Esophagus mucosa (tissue), 1 donor: ENCODE data around the gene ATAD1. TPM values are rescaled to one million over a fixed set of nuclear protein-coding genes. Genes with fewer than 3 reads are reported as not detected.
"Not testable (repeated sequence)": the region's sequence is repeated elsewhere in the genome, so short reads cannot be mapped to it uniquely, and the experiment has no call there.

Experiments used
- ATAC-seq: fragments of 200-7000 bp; cut with Tn5 transposase; one replicate; pipeline ENCODE4 v1.9.1; 2020
- total RNA-seq: library from RNA; stranded (reverse); gene quantifications from one replicate; pipeline ENCODE4 v1.2.4, GENCODE V29; 2023
- donor health status: DM: yes; HTN: yes; CAD: no.

Gene ATAD1
- total RNA-seq, 1 donor from 2014 or later: 26.3 TPM

DNA sequence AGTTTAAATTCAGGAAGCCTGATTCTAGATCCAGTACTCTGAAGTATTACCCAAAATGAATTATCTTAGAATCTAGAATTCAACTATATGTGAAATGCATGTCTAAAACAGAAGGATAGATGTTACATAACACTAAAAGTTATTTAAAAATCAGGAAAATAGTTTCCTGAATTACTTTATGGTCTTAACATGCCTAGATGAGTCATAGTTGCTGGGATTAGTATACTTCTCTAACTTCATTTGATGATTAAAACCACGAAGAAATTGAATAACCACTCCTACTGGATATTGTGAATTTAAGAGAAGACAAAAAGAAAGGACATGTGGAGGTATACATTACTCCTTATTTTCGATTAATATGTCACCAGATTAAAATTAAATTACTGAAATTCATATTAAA, 65.5 kb downstream of the ATAD1 start:
- peak; percentile 62 for ATAC-seq

DNA sequence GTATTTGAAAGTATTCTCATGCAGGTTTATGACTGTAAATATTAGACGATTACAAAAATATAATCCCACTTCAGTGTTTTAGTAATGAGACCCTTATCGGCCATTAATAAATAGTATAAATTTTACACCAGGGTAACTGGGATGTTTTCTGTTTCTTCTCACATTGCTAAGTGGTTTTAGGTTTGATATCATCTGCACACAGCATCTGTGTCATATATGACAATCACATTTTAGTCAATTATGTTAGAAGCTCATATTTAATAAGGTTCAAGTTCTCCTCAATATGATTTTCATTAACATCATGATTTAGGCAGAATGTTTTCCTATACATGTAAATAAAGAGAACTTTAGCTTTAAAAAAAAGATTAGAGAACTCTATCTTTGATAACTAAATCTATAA, 66.8 kb downstream of the ATAD1 start:
- no peak for ATAC-seq

DNA sequence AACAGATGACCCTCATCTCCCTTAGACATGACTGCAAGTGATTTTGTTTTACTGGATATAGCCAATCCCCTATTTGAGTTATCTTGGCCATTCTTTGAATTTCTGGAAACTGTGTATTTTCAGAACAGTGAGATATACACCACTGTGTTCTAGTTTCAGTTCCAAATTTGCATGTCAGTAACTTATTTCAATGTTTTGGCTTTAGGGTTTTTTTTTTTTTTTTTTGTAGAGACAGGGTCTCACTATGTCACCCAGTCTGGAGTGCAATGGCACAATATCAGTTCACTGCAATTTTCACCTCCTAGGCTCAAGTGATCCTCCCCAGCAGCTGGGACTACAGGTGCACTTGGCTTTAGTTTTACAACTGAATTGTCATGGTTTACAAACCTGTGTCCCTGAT, 67.2 kb downstream of the ATAD1 start:
- no peak for ATAC-seq

DNA sequence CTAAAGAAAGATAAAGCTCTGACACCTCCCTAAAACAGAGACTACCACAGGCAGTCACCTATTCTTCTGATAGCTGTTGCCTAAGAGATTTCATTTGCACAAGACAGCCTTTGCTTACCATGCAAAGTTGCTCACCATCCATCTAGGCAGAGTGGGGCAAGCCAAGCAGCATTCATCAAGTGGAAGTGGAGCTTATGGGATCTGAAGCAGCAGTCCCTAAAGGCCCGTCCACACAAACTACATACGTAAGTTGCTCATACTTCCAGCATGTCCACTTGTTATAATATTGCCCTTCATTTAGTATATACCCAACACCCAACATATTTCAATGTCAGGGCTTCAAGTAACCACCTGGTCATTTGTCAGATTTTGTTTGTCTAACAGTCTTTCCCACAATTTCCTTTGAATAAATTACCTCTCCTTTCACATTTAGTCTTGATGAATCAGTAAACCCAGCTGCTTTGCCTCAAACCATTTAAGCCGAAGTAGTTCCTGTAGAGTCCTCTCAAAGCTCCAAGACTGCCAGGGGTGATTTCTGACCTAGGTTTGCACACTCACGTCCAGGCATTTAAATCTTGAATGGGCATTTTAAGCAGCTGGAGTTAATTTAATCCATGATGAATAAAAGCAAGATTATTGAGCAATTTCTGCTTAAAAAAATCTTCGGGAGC, 67.9 kb downstream of the ATAD1 start:
- ATAC-seq: peak; percentile 89

- ATAC-seq: not testable (repeated sequence)
These were observed 69.8 kb downstream of the ATAD1 start for GRCh38 chr10:87748244-87748643.

- ATAC-seq: no peak
These were observed 71.1 kb downstream of the ATAD1 start for GRCh38 chr10:87746911-87747310.

DNA sequence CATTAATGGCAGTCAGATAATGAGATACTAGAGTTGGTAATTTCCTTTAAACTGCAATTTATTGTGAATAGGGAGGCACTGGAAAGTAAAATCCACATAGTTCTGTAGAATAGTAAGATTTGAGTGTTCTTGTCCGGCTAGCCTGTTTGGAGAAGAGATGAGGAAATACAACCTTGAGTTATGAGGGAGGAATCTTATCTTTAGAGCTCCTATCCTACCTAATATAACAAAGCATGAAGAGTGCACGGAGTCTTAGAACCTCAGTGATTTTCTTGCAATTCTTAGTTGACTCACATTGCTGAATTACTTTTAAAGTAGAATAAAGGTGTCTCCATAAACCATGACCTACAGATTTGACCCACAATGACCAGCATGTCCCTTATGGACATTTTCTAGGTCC, 73.4 kb downstream of the ATAD1 start:
- ATAC-seq: no peak

GRCh38 chr10:87742992-87743610, 74.9 kb downstream of the ATAD1 start:
- not testable (repeated sequence) for ATAC-seq

- ATAC-seq: peak; percentile 88
These were observed 77.8 kb downstream of the ATAD1 start for GRCh38 chr10:87740254-87740655.

DNA sequence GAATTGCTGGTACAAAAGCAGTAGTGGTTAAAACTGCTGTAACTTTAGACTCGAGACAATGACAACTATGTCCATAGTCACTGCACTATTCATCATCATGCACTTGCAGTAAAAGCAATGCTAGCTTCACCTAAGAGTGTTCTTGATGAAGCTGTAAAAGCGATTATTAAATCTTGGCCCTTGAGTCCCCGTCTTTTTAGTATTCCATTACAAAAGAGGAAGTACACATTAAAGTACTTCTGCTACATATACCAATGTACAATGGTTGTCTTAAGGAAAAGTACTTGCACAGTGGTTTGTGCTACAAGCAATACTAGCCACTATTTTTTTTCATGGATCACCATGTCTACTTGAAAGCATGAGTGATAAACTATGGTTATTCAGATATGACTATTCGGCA, 78.3 kb downstream of the ATAD1 start:
- ATAC-seq: no peak

GRCh38 chr10:87738253-87738652, 79.8 kb downstream of the ATAD1 start:
- not testable (repeated sequence) for ATAC-seq

GRCh38 chr10:87734987-87735827, 82.8 kb downstream of the ATAD1 start:
- ATAC-seq: peak; percentile 50

DNA sequence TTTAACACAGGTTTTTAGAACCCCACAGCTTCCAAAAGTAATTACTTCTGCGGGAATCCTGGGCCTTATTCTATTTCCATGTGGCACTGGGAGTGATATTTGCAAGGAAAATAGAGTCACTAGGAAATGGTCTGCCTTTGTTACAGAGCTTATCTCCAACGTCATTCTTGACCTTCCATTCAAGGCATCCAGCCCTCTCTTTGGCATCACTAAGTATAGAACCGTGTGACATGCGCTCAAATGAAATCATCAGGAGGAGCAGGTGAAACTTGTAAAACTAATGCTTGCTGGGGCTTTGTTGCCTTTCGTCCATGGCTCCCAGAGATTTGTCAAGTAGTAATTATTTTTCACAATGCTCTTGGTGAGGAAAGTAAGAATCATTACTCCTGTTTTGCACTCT, 84.9 kb downstream of the ATAD1 start:
- ATAC-seq: no peak

DNA sequence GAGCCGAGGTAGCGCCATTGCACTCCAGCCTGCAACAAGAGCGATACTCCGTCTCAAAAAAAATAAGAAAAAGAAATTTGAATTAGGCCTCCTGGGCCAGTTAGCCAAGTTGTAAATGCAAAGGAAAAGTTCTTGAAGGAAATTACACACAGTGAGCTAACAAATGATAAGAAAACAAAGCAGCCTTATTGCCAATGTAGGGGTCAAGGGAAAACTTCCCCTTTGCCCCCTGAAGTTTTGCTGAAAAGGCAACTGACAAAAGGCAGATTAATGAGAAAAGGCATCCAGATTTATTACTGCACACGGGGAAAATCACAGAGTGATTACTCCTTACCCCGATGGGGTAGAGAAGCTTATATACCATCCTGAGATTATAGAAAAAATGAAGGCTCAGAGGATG, 88.1 kb downstream of the ATAD1 start:
- ATAC-seq: no peak

DNA sequence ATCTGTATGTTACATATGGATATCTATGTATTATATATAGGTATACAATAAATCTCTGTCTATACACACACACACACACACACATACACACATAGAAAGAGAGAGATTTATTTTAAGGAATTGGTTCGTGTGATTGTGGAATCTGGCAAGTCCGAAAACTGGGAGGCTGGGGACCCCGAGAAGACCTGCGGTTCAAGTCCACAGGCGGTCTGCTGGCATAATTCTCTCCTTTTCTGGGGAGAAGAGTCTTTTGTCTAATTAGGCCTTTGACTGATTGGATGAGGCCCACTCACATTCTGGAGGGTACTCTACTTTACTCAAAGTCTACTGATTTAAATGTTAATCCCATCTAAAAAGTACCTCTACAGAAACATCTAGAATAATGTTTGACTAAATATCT, 93.2 kb downstream of the ATAD1 start:
- ATAC-seq: no peak

DNA sequence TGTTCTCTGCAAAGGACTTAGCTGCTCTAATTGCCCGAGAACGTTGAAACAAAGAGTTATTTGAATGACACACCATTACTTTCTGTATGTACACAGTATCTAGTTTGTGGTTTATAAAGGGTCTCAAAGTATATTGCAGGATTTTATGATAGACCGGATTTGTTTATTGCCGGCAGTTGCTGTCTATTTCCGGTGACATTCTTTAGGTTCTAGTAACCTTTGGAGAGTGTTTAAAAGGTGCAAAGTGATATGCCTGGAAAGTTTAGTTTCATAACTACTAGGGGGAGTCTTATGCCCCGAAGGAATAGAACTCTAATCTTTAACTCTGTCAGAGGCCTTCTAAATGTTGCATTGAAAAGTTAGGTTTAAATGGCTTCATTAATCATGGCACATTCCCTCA, 94.5 kb downstream of the ATAD1 start:
- no peak for ATAC-seq

- no peak for ATAC-seq
These were observed 95.3 kb downstream of the ATAD1 start for GRCh38 chr10:87722716-87723115.

- ATAC-seq: no peak
These were observed 96.2 kb downstream of the ATAD1 start for GRCh38 chr10:87721781-87722180.

DNA sequence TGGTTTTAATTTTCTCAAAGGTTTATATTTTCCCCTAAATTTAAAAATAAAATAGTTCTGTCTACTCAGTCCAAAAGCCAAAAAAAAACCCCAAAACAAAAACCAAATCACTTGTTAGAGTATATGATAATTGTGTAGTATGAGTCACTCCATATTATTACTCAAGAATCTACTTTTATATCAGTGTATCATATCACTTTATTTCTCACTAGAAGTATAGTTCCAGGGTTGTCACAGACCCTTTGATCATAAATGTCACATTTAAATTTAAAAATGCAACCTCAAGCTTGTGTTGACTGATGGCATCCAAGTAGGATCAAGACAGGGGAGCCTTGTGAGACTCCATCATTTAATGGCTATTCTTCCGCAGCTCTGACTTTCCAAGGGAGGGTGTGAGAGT, 97.4 kb downstream of the ATAD1 start:
- ATAC-seq: no peak

DNA sequence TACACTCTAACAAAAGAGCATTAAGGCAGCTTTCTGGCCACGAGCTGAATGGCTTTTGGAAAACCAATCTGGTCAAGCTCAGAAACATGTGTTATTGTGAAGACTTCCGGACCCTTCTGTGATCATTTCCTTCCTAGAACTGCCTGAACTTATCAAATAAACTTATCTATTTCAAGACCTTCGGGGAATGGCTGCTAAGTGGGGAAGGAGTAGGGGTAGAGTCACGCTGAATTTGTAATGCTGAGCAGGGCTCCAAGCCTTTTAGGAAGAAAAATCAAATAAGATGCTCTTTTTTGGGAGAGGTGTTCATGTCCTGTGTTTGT, 101.7 kb downstream of the ATAD1 start:
- no peak for ATAC-seq

DNA sequence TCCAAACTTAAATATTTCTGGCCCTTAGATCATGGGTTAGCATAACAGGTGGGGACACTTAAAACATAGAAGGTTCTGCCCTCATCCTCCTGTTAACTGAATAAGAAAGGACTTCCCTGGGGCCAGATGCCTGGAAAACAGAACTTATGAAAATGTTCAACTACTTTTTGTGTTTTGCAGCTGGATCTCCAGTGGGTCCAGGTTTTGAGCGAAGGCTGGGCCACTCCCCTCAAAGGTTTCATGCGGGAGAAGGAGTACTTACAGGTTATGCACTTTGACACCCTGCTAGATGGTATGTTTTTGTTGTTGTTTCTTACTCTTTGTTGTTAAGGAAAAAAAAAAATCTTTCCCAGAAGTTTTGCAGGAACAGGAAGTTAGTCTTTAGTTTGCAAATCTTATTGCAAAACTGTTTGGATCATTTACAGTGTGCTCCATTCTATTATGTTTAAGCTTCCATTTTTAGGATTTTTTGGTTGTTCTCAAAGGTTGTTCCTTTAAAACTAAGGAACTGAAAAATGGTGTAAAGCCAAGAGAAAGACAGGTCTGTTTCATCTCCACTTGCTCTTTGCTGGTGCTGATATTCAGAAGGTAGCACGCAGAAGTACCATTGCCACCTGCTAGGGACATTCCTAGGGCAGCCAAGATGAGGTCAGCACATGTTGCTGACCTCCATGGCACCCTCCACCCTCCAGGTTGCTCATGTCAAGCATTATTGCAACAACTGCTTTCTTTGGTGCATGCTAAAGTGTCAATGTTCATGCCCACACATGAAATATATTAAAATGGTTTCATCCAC, 102.3 kb downstream of the ATAD1 start:
- no peak for ATAC-seq

DNA sequence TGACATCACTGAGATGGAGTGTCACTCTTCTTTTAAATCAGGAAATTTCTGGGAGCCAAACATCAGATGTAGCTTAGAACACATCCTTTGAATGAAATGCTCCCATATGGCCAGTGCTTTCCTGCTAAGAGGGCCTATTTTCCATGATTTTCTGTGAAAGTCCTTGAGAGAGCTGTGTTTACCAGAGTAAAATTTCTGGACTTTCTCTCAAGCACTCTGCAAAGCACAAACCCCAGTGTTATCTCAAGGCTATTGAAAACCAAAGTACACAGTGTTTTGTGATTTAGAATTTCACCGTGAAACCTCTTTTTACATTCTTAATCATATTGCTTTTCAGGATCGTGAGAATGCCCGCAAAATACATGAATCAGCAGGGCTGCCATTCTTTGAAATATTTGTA, 104.3 kb downstream of the ATAD1 start:
- no peak for ATAC-seq
